Small intestine (tissue), 4 donors: ENCODE data around the gene SSR4. TPM values are rescaled to one million over a fixed set of nuclear protein-coding genes. Genes with fewer than 3 reads are reported as not detected.

ENCODE experiments used
- polyA plus RNA-seq, 4 donors: library from polyadenylated mRNA; stranded (reverse) in 3 of 4; unstranded in 1 of 4; fragments of 200-250 nt in 3 of 4; fragments of 120-200 nt in 1 of 4; gene quantifications; one replicate each; pipeline versions ENCODE4 v1.2.1 to v1.2.3, GENCODE V29; 2013
- donor health status: healthy with polysubstance abuse.
- donor health status: Bipolar disorder and iron deficiency.
- donor health status: healthy.

The SSR4 gene
- polyA plus RNA-seq, 4 donors, result 288 to 694 (median 446) TPM

Other genes with a start within 250 kb of the SSR4 start
- gene CCNQ, start 195.5 kb upstream of the SSR4 start, polyA plus RNA-seq, result 10 to 100 TPM; 14.9 to 41.9 (median 34.4) TPM
- 1 to 10 TPM in 1 of 4 donors, under 1 TPM in 1, not detected in 2; 0.06 to 5.5 TPM for gene DUSP9, start 147.5 kb upstream of the SSR4 start, polyA plus RNA-seq
- gene PNCK, start 120.9 kb upstream of the SSR4 start, polyA plus RNA-seq, result 10 to 100 TPM in 1 of 4 donors, 1 to 10 TPM in 2, not detected in 1; 1.1 to 54.5 (median 1.4) TPM
- 100 to 1,000 TPM in 1 of 4 donors, 10 to 100 TPM in 3; 34.0 to 140 (median 59.2) TPM for gene SLC6A8, start 106.7 kb upstream of the SSR4 start, polyA plus RNA-seq
- 100 to 1,000 TPM in 2 of 4 donors, 10 to 100 TPM in 2; 68.4 to 243 (median 152) TPM for gene BCAP31, start 70.3 kb upstream of the SSR4 start, polyA plus RNA-seq
- gene ABCD1, start 69.8 kb upstream of the SSR4 start, polyA plus RNA-seq, result 10 to 100 TPM; 10.1 to 37.3 (median 20.4) TPM
- gene PLXNB3, start 30.4 kb upstream of the SSR4 start, polyA plus RNA-seq, result 1 to 10 TPM in 1 of 4 donors, under 1 TPM in 2, not detected in 1; 0.54 to 1.6 (median 0.66) TPM
- 1 to 10 TPM in 1 of 4 donors, under 1 TPM in 2, not detected in 1; 0.15 to 1.1 (median 0.27) TPM for gene SRPK3, start 13.6 kb upstream of the SSR4 start, polyA plus RNA-seq
- gene IDH3G, start 293 bp upstream of the SSR4 start, polyA plus RNA-seq, result 100 to 1,000 TPM in 1 of 4 donors, 10 to 100 TPM in 3; 59.9 to 114 (median 85.5) TPM
- 10 to 100 TPM in 1 of 4 donors, 1 to 10 TPM in 2, under 1 TPM in 1; 0.22 to 11.5 (median 2.4) TPM for gene PDZD4, start 35.9 kb downstream of the SSR4 start, polyA plus RNA-seq
- 10 to 100 TPM in 1 of 4 donors, 1 to 10 TPM in 1, under 1 TPM in 1, not detected in 1; 0.54 to 16.3 (median 2.1) TPM for gene L1CAM, start 91.5 kb downstream of the SSR4 start, polyA plus RNA-seq
- gene AVPR2, start 110.0 kb downstream of the SSR4 start, polyA plus RNA-seq, result 1 to 10 TPM in 1 of 4 donors, under 1 TPM in 1, not detected in 2; 0.31 to 3.5 TPM
- 10 to 100 TPM; 29.8 to 63.0 (median 49.0) TPM for gene ARHGAP4, start 131.6 kb downstream of the SSR4 start, polyA plus RNA-seq
- 100 to 1,000 TPM in 3 of 4 donors, 10 to 100 TPM in 1; 55.6 to 152 (median 107) TPM for gene NAA10, start 140.4 kb downstream of the SSR4 start, polyA plus RNA-seq
- gene RENBP, start 150.0 kb downstream of the SSR4 start, polyA plus RNA-seq, result 100 to 1,000 TPM in 1 of 4 donors, 10 to 100 TPM in 2, 1 to 10 TPM in 1; 5.1 to 114 (median 21.9) TPM
- 10 to 100 TPM in 2 of 4 donors, 1 to 10 TPM in 2; 7.6 to 32.9 (median 19.5) TPM for gene HCFC1, start 177.2 kb downstream of the SSR4 start, polyA plus RNA-seq
- 10 to 100 TPM in 1 of 4 donors, 1 to 10 TPM in 3; 4.2 to 10.1 (median 6.0) TPM for gene TMEM187, start 178.1 kb downstream of the SSR4 start, polyA plus RNA-seq
- 100 to 1,000 TPM in 3 of 4 donors, 10 to 100 TPM in 1; 57.2 to 135 (median 117) TPM for gene IRAK1, start 225.2 kb downstream of the SSR4 start, polyA plus RNA-seq